Coronary artery (tissue), 2 donors: ENCODE measurements around the gene C17orf67.

ENCODE experiments used
- DNase-seq: peaks from one replicate; pipeline ENCODE4 v3.0.0-alpha.2; 2017; ENCODE audit warnings: low spot score
- H3K27ac ChIP-seq, 2 donors: fragments of 200-600 bp; sonication (generic); one replicate each; pipeline ENCODE4 v1.5.1; 2016 to 2019
- H3K4me3 ChIP-seq: fragments of 200-600 bp; sonication (generic); 2 replicates; pipeline ENCODE4 v1.5.1; 2016; ENCODE audit warnings: mild to moderate bottlenecking, moderate library complexity
- CTCF ChIP-seq: fragments of 200-600 bp; sonication (generic); IDR thresholded peaks from one replicate; pipeline ENCODE4 v1.5.1; 2019; ENCODE audit warnings: antibody characterized with exemption

C17orf67 gene

GRCh38 chr17:56809106-56809819 is 24.5 kb downstream of the C17orf67 start:
- Histone ChIP-seq H3K4me3 (no peak overlapping the region), H3K27ac (no peak overlapping the region)
- no peak for DNase-seq
- TF ChIP-seq CTCF, result no peak

GRCh38 chr17:56808503-56808902 is 25.2 kb downstream of the C17orf67 start:
- Histone ChIP-seq H3K27ac (no peak overlapping the region), H3K4me3 (no peak overlapping the region)
- DNase-seq, result no peak
- TF ChIP-seq CTCF, result no peak

GRCh38 chr17:56807723-56808122 is 26.0 kb downstream of the C17orf67 start:
- H3K27ac ChIP-seq, result no peak overlapping the region
- no peak for TF ChIP-seq CTCF
- no peak for DNase-seq
- no peak overlapping the region for H3K4me3 ChIP-seq

- H3K27ac ChIP-seq, result no peak overlapping the region
- no peak for TF ChIP-seq CTCF
- DNase-seq, result no peak
- no peak overlapping the region for H3K4me3 ChIP-seq
These were observed 26.8 kb downstream of the C17orf67 start for GRCh38 chr17:56806949-56807348.

GRCh38 chr17:56804454-56804853 is 29.3 kb downstream of the C17orf67 start:
- no peak for TF ChIP-seq CTCF
- Histone ChIP-seq H3K4me3 (no peak overlapping the region), H3K27ac (no peak overlapping the region)
- no peak for DNase-seq

GRCh38 chr17:56803071-56803470 is 30.6 kb downstream of the C17orf67 start:
- no peak overlapping the region for H3K27ac ChIP-seq
- TF ChIP-seq CTCF, result no peak
- H3K4me3 ChIP-seq, result no peak overlapping the region
- no peak for DNase-seq

GRCh38 chr17:56801459-56802178 is 32.1 kb downstream of the C17orf67 start:
- TF ChIP-seq CTCF, result no peak
- Histone ChIP-seq H3K4me3 (no peak overlapping the region), H3K27ac (no peak overlapping the region)
- no peak for DNase-seq
